Heart left ventricle (tissue), 13 donors: ENCODE measurements around the gene KHK.

Experiments
- CTCF ChIP-seq, 12 donors: fragments of 200-600 bp; sonication (generic) in 4 of 12; IDR thresholded peaks; one replicate each; pipeline versions ENCODE4 v1.5.0 to v1.8.0; 2018 to 2022; ENCODE audit warnings: antibody characterized with exemption in 12 of 12, mild to moderate bottlenecking in 5 of 12
- POLR2A ChIP-seq, 2 donors: fragments of 450-650 bp; IDR thresholded peaks; one replicate each; pipeline ENCODE4 v1.6.1; 2017; ENCODE audit warnings: antibody characterized with exemption in 2 of 2, mild to moderate bottlenecking in 2 of 2, moderate library complexity in 2 of 2
- donor health status: ischemic (EF 13 %, LVEDD 7.1; RV severe dilation, severe dysfunction).
- donor health status: DM: no; HTN: yes; CAD: no.
- donor health status: DM: no; HTN: no; CAD: no.
- donor health status: ischemic (EF 25% LVEDD 6.9; RV normal size, moderate dysfunction).
- donor health status: ischemic (EF 25% LVEDD 5.7; RV mildly dilated, moderate dysfunction).
- donor health status: ischemic (EF 35%, LVEDD 5.7; RV mildly dilated, moderate dysfunction).
- donor health status: nonischemic (EF 11% LVEDD 7.7; RV severe dilation, severe dysfunction).
- donor health status: DM: yes; HTN: yes; CAD: no.
- donor health status: PGD.
- donor health status: ischemic (EF 29% LVEDD 5.4; RV normal size, mild dysfunction).
- donor health status: nonischemic (EF 23%, LVEDD 6.1; RV moderate dilation, normal function).

DNA sequence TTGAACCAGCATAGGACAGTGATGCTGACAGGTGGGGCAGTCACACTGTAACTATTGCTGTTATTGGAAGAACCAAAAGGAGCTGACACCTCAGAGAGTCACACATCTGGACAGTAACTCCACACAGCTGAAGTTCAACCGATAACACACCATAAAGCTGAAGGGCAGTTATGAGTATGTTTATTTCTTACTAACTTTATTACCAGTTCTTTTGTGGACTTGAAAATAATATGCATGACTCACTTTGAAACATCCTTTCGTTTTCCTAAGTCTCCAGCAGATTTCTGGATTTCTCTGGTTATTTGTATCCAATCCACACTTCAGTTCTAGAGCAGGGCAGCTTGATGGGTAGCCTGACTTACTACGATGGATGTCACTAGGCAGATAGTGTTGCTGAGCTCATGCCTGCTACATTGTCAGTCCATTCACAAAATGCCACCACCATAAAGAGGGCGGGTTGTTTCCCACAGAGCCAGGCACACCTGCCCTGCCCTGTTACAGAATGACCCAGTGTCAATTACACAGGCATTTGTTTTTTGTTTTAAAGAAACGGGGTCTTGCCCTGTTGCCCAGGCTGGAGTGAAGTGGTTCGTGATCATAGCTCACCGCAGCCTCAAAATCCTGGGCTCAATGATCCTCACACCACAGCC is 43.5 kb upstream of the KHK start:
- TF ChIP-seq CTCF (IDR thresholded peaks at IDR 0.05) (no peak), POLR2A (IDR thresholded peaks at IDR 0.05) (no peak)
